GM20000 (cell line): ENCODE data around the gene MED15.
"Not testable (repeated sequence)": the region's sequence is repeated elsewhere in the genome, so short reads cannot be mapped to it uniquely, and the experiment has no call there.

Experiments used
- DNase-seq: peaks from one replicate; pipeline ENCODE4 v3.0.0; 2012; ENCODE audit warnings: low spot score
- CTCF ChIP-seq: IDR thresholded peaks from 2 replicates; pipeline ENCODE4 v1.5.1; 2012; ENCODE audit warnings: mild to moderate bottlenecking, control low read depth; ENCODE audit errors: extremely low read depth, missing control alignments

MED15 gene

GRCh38 chr22:20497426-20497825 is 10.0 kb upstream of the MED15 start:
- TF ChIP-seq CTCF = no peak
- no peak for DNase-seq

- no peak for DNase-seq
These were observed 8.5 kb upstream of the MED15 start for GRCh38 chr22:20498913-20499312.

GRCh38 chr22:20499769-20500168 is 7.6 kb upstream of the MED15 start:
- DNase-seq = no peak
- no peak for TF ChIP-seq CTCF

More at GRCh38 chr22:20498913-20499312, 8.5 kb upstream of the MED15 start:
- TF ChIP-seq CTCF = no peak

GRCh38 chr22:20503816-20504215 is 3.6 kb upstream of the MED15 start:
- DNase-seq = no peak
- TF ChIP-seq CTCF = no peak

GRCh38 chr22:20504293-20504922 is 3.0 kb upstream of the MED15 start:
- not testable (repeated sequence) for DNase-seq

- no peak for DNase-seq
These were observed 712 bp upstream of the MED15 start for GRCh38 chr22:20506543-20507252.

GRCh38 chr22:20508067-20508755 is 801 bp downstream of the MED15 start:
- DNase-seq = not testable (repeated sequence)

More at GRCh38 chr22:20506543-20507252, 712 bp upstream of the MED15 start:
- TF ChIP-seq CTCF = no peak

- no peak for DNase-seq
- TF ChIP-seq CTCF = no peak
These were observed 1.4 kb downstream of the MED15 start for GRCh38 chr22:20508815-20509271.
